Breast epithelium (tissue), 3 donors: ENCODE results near the gene CRYBG2.

ENCODE experiments used
- CTCF ChIP-seq, 3 donors: fragments of 450-650 bp; IDR thresholded peaks; one replicate each; pipeline ENCODE4 v1.5.1; 2016 to 2017; ENCODE audit warnings: antibody characterized with exemption in 3 of 3, mild to moderate bottlenecking in 3 of 3, moderate library complexity in 3 of 3
- POLR2A ChIP-seq: fragments of 450-650 bp; IDR thresholded peaks from one replicate; pipeline ENCODE4 v1.6.1; 2016; ENCODE audit warnings: antibody characterized with exemption, mild to moderate bottlenecking, moderate library complexity
- POLR2AphosphoS5 ChIP-seq, 3 donors: sonication (generic); formaldehyde crosslinking; IDR thresholded peaks; one replicate each; pipeline ENCODE4 v1.6.1; 2017; ENCODE audit warnings: antibody characterized with exemption in 3 of 3

GRCh38 chr1:26351590-26352337 lies 2.2 kb downstream of the CRYBG2 start:
- TF ChIP-seq POLR2AphosphoS5 (IDR thresholded peaks at IDR 0.05) (no peak), CTCF (IDR thresholded peaks at IDR 0.05) (no peak), POLR2A (no peak)
